GM21529 (cell line): ENCODE measurements around the gene STN1.

Experiments
- ATAC-seq: cut with Tn5 transposase; IDR thresholded peaks from one replicate; pipeline ENCODE4 v1.9.1; 2021; ENCODE audit not compliant: unreplicated experiment

STN1 gene

GRCh38 chr10:103918053-103918846 lies at the start of gene STN1:
TSS of gene STN1 (minus strand) at chr10:103918184. CDS start at chr10:103917594, 590 bp downstream.
- peak; percentile 91 for ATAC-seq

GRCh38 chr10:103967448-103968071 lies 49.6 kb upstream of the STN1 start:
- ATAC-seq: peak; percentile 46

- ATAC-seq: peak; percentile 73
These were observed 48.9 kb upstream of the STN1 start, which contains the start of gene SLK for GRCh38 chr10:103966671-103967447. TSS of gene SLK (plus strand) at chr10:103967140. CDS start at chr10:103967746, 606 bp downstream.

- ATAC-seq: no peak
These were observed 42.1 kb upstream of the STN1 start for GRCh38 chr10:103960103-103960502.

- no peak for ATAC-seq
These were observed 41.0 kb upstream of the STN1 start for GRCh38 chr10:103958996-103959395.

GRCh38 chr10:103954543-103954942 lies 36.6 kb upstream of the STN1 start:
- no peak for ATAC-seq

- ATAC-seq: no peak
These were observed 34.0 kb upstream of the STN1 start for GRCh38 chr10:103951942-103952341.

GRCh38 chr10:103951183-103951582 lies 33.2 kb upstream of the STN1 start:
- no peak for ATAC-seq

GRCh38 chr10:103949728-103950127 lies 31.7 kb upstream of the STN1 start:
- no peak for ATAC-seq

- ATAC-seq: no peak
These were observed 30.0 kb upstream of the STN1 start for GRCh38 chr10:103947799-103948516.

- no peak for ATAC-seq
These were observed 24.9 kb upstream of the STN1 start for GRCh38 chr10:103942866-103943265.

GRCh38 chr10:103941801-103942200 lies 23.8 kb upstream of the STN1 start:
- ATAC-seq: no peak

- no peak for ATAC-seq
These were observed 21.5 kb upstream of the STN1 start for GRCh38 chr10:103939522-103939921.

- ATAC-seq: no peak
These were observed 18.0 kb upstream of the STN1 start for GRCh38 chr10:103936022-103936421.

GRCh38 chr10:103934308-103934707 lies 16.3 kb upstream of the STN1 start:
- ATAC-seq: no peak

- ATAC-seq: no peak
These were observed 15.7 kb upstream of the STN1 start for GRCh38 chr10:103933557-103934121.

GRCh38 chr10:103932971-103933370 lies 15.0 kb upstream of the STN1 start:
- ATAC-seq: no peak

- no peak for ATAC-seq
These were observed 14.3 kb upstream of the STN1 start for GRCh38 chr10:103932271-103932670.

GRCh38 chr10:103931603-103932002 lies 13.6 kb upstream of the STN1 start:
- ATAC-seq: no peak

- ATAC-seq: no peak
These were observed 12.9 kb upstream of the STN1 start for GRCh38 chr10:103930881-103931280.

- ATAC-seq: no peak
These were observed 12.5 kb upstream of the STN1 start for GRCh38 chr10:103930449-103930848.
